C4-2B (cell line): Measurements from ENCODE around the gene ATG101.

Experiments
- H3K27ac ChIP-seq: fragments of 450-650 bp; 2 replicates; pipeline ENCODE4 v1.5.1; 2017
- ZFX ChIP-seq: fragments of 450-650 bp; IDR thresholded peaks from 2 replicates; pipeline ENCODE4 v1.6.1; 2017
- TF ChIP-seq, protein P1 (sequence below): fragments of 450-650 bp; conservative IDR thresholded peaks from 2 replicates; pipeline ENCODE4 v1.5.1; 2017; ENCODE audit warnings: mild to moderate bottlenecking

The ATG101 gene

DNA sequence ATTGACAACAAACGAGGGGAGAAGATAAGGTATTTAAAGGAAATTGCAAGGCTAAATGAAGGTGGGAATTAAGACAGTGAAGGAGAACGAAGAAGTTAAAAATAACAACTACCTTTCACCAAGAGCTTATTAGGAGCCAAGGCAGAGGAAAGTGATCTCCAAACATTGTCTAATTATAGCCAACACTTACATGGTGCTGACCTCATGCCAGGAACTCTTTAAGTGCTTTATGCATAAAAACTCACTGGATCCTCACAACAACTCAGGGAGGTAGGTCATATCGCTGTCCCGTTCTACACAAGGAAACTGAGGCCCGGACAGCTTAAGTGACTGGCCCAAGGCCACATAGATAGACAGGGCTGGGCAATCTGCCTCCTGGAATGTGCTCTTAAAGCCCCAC is 43.5 kb upstream of the ATG101 start:
- H3K27ac ChIP-seq: no peak overlapping the region
- no peak for TF ChIP-seq ZFX

DNA sequence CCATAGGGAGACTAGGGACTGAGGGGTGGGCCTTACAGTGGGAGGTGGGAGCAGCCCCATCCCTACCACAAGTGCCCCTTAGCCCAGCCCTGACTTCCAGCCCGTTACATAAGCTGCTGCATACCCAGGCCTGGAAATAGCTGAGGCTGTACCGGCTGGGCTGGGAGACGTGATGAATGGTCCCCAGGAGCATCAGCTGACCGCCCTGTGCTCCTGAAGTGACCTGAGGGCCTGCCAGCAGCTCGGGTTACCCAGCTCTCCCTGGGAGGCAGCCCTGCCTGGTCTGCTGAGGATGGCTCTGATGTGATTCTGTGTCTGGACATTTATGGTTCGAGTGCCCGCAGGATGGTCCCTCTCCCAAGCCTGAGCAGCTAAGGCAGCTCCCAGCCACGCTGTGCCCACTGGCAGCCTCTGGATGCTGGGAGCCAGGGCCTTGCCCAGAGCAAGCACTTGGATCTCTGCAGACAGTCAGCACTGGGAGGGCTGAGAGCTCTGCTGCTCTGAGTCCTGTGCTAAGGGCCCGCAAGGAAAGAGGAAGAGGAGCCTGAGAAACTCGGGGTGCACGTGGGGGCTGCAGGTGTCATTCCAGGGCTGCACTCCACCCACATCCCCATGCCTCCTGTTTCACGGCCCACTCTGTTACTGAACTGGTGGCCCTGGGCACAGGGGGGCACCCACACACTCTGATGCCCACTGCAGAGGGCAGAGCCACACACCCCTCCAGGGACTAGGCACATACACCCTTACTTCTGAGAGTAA is 42.5 kb upstream of the ATG101 start:
- no peak overlapping the region for H3K27ac ChIP-seq
- TF ChIP-seq, protein P1, sequence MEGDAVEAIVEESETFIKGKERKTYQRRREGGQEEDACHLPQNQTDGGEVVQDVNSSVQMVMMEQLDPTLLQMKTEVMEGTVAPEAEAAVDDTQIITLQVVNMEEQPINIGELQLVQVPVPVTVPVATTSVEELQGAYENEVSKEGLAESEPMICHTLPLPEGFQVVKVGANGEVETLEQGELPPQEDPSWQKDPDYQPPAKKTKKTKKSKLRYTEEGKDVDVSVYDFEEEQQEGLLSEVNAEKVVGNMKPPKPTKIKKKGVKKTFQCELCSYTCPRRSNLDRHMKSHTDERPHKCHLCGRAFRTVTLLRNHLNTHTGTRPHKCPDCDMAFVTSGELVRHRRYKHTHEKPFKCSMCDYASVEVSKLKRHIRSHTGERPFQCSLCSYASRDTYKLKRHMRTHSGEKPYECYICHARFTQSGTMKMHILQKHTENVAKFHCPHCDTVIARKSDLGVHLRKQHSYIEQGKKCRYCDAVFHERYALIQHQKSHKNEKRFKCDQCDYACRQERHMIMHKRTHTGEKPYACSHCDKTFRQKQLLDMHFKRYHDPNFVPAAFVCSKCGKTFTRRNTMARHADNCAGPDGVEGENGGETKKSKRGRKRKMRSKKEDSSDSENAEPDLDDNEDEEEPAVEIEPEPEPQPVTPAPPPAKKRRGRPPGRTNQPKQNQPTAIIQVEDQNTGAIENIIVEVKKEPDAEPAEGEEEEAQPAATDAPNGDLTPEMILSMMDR: no peak
- no peak for TF ChIP-seq ZFX

DNA sequence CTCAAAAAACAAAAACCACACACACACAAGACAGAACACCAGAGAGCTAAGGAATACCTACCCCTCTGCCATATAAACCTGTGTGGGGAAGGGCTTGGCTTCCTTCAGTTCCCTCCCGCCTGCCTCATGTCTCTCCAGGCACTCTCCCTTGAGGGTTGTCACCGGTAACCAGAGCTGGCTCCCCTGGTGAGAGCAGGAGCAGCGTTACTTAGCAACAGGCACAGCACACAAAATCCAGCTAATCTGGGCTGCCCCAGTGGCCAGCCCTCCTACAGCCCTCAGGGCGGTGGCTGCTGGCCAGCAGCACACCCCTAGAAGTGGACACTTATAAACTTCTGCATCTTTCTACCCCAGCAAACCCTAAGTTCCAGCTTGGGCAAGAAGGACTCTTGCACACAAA is 40.1 kb upstream of the ATG101 start:
- H3K27ac ChIP-seq: peak overlapping the region; percentile 2; the same call in 1 of the 2 replicates
- TF ChIP-seq, protein P1: no peak
- TF ChIP-seq ZFX: no peak

DNA sequence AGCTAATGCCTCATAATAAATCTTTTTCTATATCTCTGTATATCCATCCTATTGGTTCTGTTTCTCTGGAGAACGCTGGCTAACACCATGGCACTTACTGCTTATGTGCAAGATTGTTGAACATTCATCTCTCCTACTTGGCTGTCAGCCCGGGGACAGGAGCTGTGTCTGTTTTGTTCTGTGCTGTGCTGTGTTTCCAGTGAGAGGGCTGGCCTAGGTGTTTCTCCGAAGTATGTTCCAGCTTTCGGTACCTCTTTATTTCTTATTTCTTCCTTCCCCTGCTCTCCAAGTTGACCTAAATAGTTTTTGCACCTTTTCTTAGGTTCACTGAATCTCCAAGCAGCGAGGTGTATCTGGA is 37.4 kb upstream of the ATG101 start:
- H3K27ac ChIP-seq: peak overlapping the region; percentile 64
- TF ChIP-seq, protein P1: no peak
- TF ChIP-seq ZFX: no peak

DNA sequence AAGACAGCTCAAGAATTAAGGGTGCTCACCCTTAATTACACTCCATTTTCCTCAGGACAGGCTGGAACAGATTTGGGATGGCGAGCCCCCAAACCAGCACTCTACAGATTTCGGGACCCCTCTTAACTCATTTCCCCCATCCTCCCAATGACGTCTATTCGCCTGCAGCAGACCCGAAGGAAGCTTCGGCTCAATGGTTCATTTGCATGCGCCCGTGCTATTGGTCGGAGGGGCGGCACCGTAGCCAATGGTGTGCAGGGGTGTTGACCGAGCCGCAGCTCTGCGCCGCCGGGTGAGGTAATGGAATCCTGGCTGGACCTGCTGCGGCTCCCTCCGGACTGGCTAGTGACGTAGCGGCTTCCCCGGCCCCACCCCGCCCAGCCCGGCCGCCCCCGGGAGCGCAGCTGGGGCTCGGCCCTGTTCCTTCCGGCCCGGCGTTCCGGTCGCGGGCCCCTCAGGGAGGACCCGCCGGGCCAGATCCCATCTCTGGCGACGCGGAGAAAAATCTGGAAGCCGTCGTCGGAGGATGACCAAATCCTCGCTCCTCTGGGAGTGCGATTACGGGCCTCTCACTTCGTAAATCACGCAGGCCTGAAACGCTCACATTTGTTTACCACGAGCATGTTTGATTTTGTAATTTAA is 36.9 kb upstream of the ATG101 start:
- TF ChIP-seq ZFX: no peak
- TF ChIP-seq, protein P1: no peak
- peak overlapping the region; percentile 64 for H3K27ac ChIP-seq

DNA sequence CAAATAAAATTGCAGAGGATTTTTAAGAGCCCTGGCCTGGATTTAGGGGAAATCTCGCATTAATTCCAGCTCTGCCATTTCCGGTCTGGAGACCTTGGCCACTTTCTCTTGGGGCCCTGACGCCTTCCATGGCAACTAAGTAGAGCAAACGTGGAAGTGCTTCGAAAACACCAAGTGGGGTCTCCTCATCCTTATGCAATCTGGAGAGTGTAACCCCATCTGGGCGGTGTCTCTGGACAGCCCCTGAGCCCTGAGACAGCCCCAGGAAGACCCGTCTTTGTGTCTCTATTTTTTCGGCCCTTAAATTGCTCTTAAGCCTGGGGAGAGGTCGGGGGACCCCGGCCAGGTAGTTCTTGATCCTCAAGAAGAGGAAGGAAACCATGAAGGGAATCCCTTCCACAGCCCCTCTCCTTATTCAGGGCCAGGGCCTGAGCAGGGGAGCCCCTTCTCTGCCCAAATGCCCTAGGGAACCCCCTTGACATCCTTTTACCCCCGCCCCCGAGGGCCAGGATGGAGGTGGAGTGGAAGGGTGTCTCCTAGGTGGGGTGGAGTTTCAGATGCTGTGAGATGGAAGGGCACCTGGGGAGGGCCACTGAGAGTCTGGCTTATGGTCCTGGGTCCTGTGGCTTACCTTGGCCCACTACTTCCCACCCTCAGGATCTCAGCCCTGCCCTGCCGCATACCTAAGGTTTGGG is 36.2 kb upstream of the ATG101 start:
- peak overlapping the region; percentile 64 for H3K27ac ChIP-seq
- TF ChIP-seq, protein P1: no peak
- no peak for TF ChIP-seq ZFX

DNA sequence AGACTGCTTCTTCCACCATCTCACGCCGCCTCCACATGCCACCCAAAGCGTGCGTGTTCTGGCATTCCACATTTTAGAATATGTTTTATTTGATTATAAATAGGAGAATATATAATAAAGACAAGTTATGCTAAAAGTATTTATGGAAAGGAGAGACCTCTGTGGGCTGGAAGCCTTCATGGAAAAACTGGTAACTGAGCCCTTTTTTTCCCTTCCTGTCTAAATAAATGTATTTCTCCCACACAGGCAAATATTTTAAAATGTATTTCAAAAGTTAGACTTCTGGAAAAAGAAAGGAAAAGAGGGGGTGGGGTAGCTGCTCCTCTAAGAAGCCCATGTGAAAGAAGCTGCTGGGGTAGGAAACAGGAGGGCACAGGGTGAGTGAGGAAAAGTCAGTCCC is 34.6 kb upstream of the ATG101 start:
- TF ChIP-seq, protein P1: no peak
- TF ChIP-seq ZFX: no peak

More for the DNA sequence above, 34.6 kb upstream of the ATG101 start:
- H3K27ac ChIP-seq: no peak overlapping the region
